GM12878 (cell line): ENCODE data around the gene WDR76. TPM values are rescaled to one million over a fixed set of nuclear protein-coding genes. Genes with fewer than 3 reads are reported as not detected.
A peak's percentile ranks its signal among the peaks of the same experiment; 100 is the strongest.

Source experiments
- BACH1 ChIP-seq: fragments of 450-650 bp; IDR thresholded peaks from 2 replicates; pipeline ENCODE4 v1.6.1; 2017; ENCODE audit warnings: mild to moderate bottlenecking, borderline replicate concordance
- BHLHE40 ChIP-seq, 2 experiments: fragments of 450-650 bp in 1 of 2; IDR thresholded peaks; 2 replicates each; pipeline ENCODE4 v1.6.1; 2011 to 2017; ENCODE audit warnings: low read depth in 2 of 2, borderline replicate concordance in 1 of 2, improper control_type of control experiment in 1 of 2, low read length in 1 of 2, mild to moderate bottlenecking in 1 of 2
- CBX5 ChIP-seq: sonication (generic); IDR thresholded peaks from 2 replicates; pipeline ENCODE4 v1.6.1; 2016; ENCODE audit warnings: low read depth, moderate library complexity, mild to moderate bottlenecking, inconsistent platforms
- HDAC6 ChIP-seq: fragments of 200-600 bp; sonication (generic); IDR thresholded peaks from one replicate; pipeline ENCODE4 v1.8.0; 2017; ENCODE audit warnings: antibody characterized with exemption; ENCODE audit not compliant: unreplicated experiment
- HDGF ChIP-seq: fragments of 450-650 bp; IDR thresholded peaks from 2 replicates; pipeline ENCODE4 v1.6.1; 2016; ENCODE audit warnings: antibody characterized with exemption
- JUNB ChIP-seq: IDR thresholded peaks from 2 replicates; pipeline ENCODE4 v1.6.1; 2016; ENCODE audit warnings: antibody characterized with exemption, mild to moderate bottlenecking
- KAT2A ChIP-seq: conservative IDR thresholded peaks from 2 replicates; pipeline ENCODE4 v1.6.1; 2011; ENCODE audit warnings: low read depth, low read length; ENCODE audit not compliant: control insufficient read depth
- LARP7 ChIP-seq: fragments of 450-650 bp; IDR thresholded peaks from 2 replicates; pipeline ENCODE4 v1.6.1; 2017; ENCODE audit warnings: mild to moderate bottlenecking
- NBN ChIP-seq: fragments of 450-650 bp; IDR thresholded peaks from 2 replicates; pipeline ENCODE4 v1.6.1; 2016
- NFIC ChIP-seq: IDR thresholded peaks from 2 replicates; pipeline ENCODE4 v1.6.1; 2012; ENCODE audit warnings: low read depth, mild to moderate bottlenecking, inconsistent platforms, low read length, moderate library complexity
- NFYA ChIP-seq: IDR thresholded peaks from 2 replicates; pipeline ENCODE4 v1.6.1; 2011; ENCODE audit warnings: low read depth, mild to moderate bottlenecking, low read length, improper control_type of control experiment, borderline replicate concordance
- NRF1 ChIP-seq: conservative IDR thresholded peaks from 2 replicates; pipeline ENCODE4 v1.6.1; 2011; ENCODE audit warnings: mild to moderate bottlenecking, low read depth, low read length, improper control_type of control experiment
- PAX8 ChIP-seq: fragments of 450-650 bp; IDR thresholded peaks from 2 replicates; pipeline ENCODE4 v1.6.1; 2017; ENCODE audit warnings: mild to moderate bottlenecking, moderate library complexity
- PML ChIP-seq: IDR thresholded peaks from 2 replicates; pipeline ENCODE4 v1.6.1; 2012; ENCODE audit warnings: low read length, inconsistent platforms
- POLR2A ChIP-seq: IDR thresholded peaks from 2 replicates; pipeline ENCODE4 v1.6.1; 2011; ENCODE audit warnings: low read depth, mild to moderate bottlenecking, low read length
- RAD51 ChIP-seq: fragments of 450-650 bp; IDR thresholded peaks from 2 replicates; pipeline ENCODE4 v1.6.1; 2016; ENCODE audit warnings: moderate library complexity, mild to moderate bottlenecking, inconsistent platforms
- RB1 ChIP-seq: fragments of 450-650 bp; formaldehyde crosslinking; IDR thresholded peaks from 2 replicates; pipeline ENCODE4 v1.6.1; 2017; ENCODE audit warnings: mild to moderate bottlenecking, borderline replicate concordance
- RCOR1 ChIP-seq: conservative IDR thresholded peaks from 2 replicates; pipeline ENCODE4 v1.6.1; 2012; ENCODE audit warnings: low read depth, low read length, improper control_type of control experiment
- SIX5 ChIP-seq: IDR thresholded peaks from 2 replicates; pipeline ENCODE4 v1.6.1; 2011; ENCODE audit warnings: mild to moderate bottlenecking, low read depth, low read length, moderate library complexity; ENCODE audit not compliant: severe bottlenecking
- SMAD5 ChIP-seq: IDR thresholded peaks from 2 replicates; pipeline ENCODE4 v1.6.1; 2016; ENCODE audit warnings: antibody characterized with exemption, low read depth
- TARDBP ChIP-seq: IDR thresholded peaks from 2 replicates; pipeline ENCODE4 v1.6.1; 2016; ENCODE audit warnings: borderline replicate concordance
- TCF3 ChIP-seq: IDR thresholded peaks from 2 replicates; pipeline ENCODE4 v1.6.1; 2012; ENCODE audit warnings: low read depth, mild to moderate bottlenecking, low read length, borderline replicate concordance; ENCODE audit not compliant: insufficient read depth
- YY1 ChIP-seq: IDR thresholded peaks from 2 replicates; pipeline ENCODE4 v1.6.1; 2011; ENCODE audit warnings: low read depth, mild to moderate bottlenecking, low read length
- ZNF274 ChIP-seq: IDR thresholded peaks from one replicate; pipeline ENCODE4 v1.8.0; 2011; ENCODE audit not compliant: insufficient read length, insufficient read depth
- ZZZ3 ChIP-seq: IDR thresholded peaks from 2 replicates; pipeline ENCODE4 v1.6.1; 2011; ENCODE audit warnings: low read depth; ENCODE audit not compliant: control insufficient read depth, insufficient read length
- polyA plus RNA-seq, 11 experiments: library from polyadenylated mRNA; depleted of rRNA in 4 of 11; unstranded in 6 of 11; stranded (reverse) in 5 of 11; fragments of >200 nt; fragmentation: Nextera tagmentation in 4 of 11; fragmentation: Illumina TruSeq in 1 of 11; extraction: Ambion mirVana in 4 of 11; extraction: Trizol in 1 of 11; gene quantifications; 1 replicate in 1 of 11; 2 replicates in 10 of 11; pipeline versions ENCODE4 v1.2.1 to v1.2.3, GENCODE V29; 2011 to 2016; ENCODE audit warnings: inconsistent platforms in 2 of 11, missing spikeins in 2 of 11, low read depth in 1 of 11
- total RNA-seq, 4 experiments: library from RNA; depleted of rRNA in 3 of 4; stranded (reverse); fragments of >200 nt in 3 of 4; fragmentation: Illumina TruSeq in 1 of 4; extraction: Trizol in 1 of 4; gene quantifications; 2 replicates each; pipeline versions ENCODE4 v1.2.1 to v1.2.3, GENCODE V29; 2013 to 2021
- TF ChIP-seq, protein P1 (sequence below): fragments of 450-650 bp; IDR thresholded peaks from 2 replicates; pipeline ENCODE4 v1.6.1; 2016; ENCODE audit warnings: mild to moderate bottlenecking
- TF ChIP-seq, protein P2 (sequence below): fragments of 450-650 bp; IDR thresholded peaks from 2 replicates; pipeline ENCODE4 v1.6.1; 2017; ENCODE audit warnings: antibody characterized with exemption, mild to moderate bottlenecking, moderate library complexity
- TF ChIP-seq, protein P3 (sequence below): IDR thresholded peaks from 2 replicates; pipeline ENCODE4 v1.6.1; 2011; ENCODE audit warnings: mild to moderate bottlenecking, low read depth, low read length, moderate library complexity; ENCODE audit not compliant: insufficient replicate concordance

The WDR76 gene
- total and polyA plus RNA-seq, 10 of the 15 experiments (the other 5 are each of a cell fraction or from before 2014, with no cell fraction given), result 8.0 to 59.7 (median 34.5) TPM

DNA sequence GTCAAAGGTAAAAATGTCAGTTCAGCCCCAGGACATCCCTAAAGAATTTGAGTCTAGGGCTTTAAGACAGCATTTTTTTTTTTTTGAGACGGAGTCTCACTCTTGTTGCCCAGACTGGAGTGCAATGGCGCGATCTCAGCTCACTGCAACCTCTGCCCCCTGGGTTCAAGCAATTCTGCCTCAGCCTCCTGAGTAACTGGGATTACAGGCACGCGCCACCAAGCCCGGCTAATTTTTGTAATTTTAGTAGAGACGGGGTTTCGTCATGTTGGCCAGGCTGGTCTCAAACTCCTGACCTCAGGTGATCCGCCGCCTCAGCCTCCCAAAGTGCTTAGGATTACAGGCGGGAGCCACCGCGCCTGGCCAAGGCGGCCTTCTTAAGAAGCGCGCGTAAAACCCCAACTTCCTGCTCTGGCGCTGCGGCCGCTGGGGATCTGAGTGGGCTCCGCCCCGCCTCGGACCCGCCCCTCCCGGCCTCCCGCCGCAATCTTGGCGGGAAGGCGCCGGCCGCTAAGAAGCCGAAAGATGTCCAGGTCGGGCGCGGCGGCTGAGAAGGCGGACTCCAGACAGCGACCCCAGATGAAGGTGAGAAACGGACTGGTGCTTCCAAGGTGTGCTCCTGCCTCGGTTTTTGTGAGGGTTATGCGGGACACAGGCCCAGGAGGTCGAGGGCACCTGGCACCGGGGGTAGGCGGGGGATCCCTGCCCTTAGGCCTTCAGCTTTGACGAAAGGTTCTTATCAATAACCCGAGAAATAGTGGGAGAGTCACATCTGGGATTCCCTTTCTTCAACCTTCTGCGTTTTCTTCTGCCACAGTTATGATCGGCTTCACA, at the start of gene WDR76 (continued):
- TF ChIP-seq SIX5 (no peak), YY1 (peak; percentile 62; the same call in 1 of the 2 replicates), TCF3 (no peak), BHLHE40 (IDR thresholded peaks at IDR 0.05; ENCODE audit: borderline replicate concordance in 1 of 2, low read depth in 2 of 2, low read length in 1 of 2) (peak in 1 of 2 experiments; percentile 50; a peak in 1 of 4 replicates), LARP7 (peak; percentile 51; the same call in 1 of the 2 replicates), HDAC6 (no peak), NFYA (no peak), NFIC (no peak; the same call in 1 of the 2 replicates), JUNB (no peak), SMAD5 (peak; percentile 53; the same call in 1 of the 2 replicates), PML (peak; percentile 80; the same call in 1 of the 2 replicates), NRF1 (no peak), POLR2A (peak; percentile 73), NBN (peak; percentile 74), ZNF274 (no peak), CBX5 (peak; percentile 55; the same call in 1 of the 2 replicates), ZZZ3 (no peak), HDGF (no peak), TARDBP (no peak), KAT2A (no peak), PAX8 (no peak), RAD51 (no peak), RB1 (peak; percentile 100), RCOR1 (no peak), BACH1 (no peak)
- TF ChIP-seq, protein P1, sequence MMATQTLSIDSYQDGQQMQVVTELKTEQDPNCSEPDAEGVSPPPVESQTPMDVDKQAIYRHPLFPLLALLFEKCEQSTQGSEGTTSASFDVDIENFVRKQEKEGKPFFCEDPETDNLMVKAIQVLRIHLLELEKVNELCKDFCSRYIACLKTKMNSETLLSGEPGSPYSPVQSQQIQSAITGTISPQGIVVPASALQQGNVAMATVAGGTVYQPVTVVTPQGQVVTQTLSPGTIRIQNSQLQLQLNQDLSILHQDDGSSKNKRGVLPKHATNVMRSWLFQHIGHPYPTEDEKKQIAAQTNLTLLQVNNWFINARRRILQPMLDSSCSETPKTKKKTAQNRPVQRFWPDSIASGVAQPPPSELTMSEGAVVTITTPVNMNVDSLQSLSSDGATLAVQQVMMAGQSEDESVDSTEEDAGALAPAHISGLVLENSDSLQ, result no peak
- TF ChIP-seq, protein P2, sequence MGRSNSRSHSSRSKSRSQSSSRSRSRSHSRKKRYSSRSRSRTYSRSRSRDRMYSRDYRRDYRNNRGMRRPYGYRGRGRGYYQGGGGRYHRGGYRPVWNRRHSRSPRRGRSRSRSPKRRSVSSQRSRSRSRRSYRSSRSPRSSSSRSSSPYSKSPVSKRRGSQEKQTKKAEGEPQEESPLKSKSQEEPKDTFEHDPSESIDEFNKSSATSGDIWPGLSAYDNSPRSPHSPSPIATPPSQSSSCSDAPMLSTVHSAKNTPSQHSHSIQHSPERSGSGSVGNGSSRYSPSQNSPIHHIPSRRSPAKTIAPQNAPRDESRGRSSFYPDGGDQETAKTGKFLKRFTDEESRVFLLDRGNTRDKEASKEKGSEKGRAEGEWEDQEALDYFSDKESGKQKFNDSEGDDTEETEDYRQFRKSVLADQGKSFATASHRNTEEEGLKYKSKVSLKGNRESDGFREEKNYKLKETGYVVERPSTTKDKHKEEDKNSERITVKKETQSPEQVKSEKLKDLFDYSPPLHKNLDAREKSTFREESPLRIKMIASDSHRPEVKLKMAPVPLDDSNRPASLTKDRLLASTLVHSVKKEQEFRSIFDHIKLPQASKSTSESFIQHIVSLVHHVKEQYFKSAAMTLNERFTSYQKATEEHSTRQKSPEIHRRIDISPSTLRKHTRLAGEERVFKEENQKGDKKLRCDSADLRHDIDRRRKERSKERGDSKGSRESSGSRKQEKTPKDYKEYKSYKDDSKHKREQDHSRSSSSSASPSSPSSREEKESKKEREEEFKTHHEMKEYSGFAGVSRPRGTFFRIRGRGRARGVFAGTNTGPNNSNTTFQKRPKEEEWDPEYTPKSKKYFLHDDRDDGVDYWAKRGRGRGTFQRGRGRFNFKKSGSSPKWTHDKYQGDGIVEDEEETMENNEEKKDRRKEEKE, result no peak
- TF ChIP-seq, protein P3, sequence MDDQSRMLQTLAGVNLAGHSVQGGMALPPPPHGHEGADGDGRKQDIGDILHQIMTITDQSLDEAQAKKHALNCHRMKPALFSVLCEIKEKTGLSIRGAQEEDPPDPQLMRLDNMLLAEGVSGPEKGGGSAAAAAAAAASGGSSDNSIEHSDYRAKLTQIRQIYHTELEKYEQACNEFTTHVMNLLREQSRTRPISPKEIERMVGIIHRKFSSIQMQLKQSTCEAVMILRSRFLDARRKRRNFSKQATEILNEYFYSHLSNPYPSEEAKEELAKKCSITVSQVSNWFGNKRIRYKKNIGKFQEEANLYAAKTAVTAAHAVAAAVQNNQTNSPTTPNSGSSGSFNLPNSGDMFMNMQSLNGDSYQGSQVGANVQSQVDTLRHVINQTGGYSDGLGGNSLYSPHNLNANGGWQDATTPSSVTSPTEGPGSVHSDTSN, result no peak
